Activated CD8-positive, alpha-beta memory T cell treated with anti-CD3 and anti-CD28 coated beads, Interleukin-2, amount 10 ng/mL, durations not matched to agents 7 days and 5 days (primary cell): Measurements from ENCODE around the gene ZG16. TPM values are rescaled to one million over a fixed set of nuclear protein-coding genes. Genes with fewer than 3 reads are reported as not detected.
"Not testable (repeated sequence)": the region's sequence is repeated elsewhere in the genome, so short reads cannot be mapped to it uniquely, and the experiment has no call there.

Source experiments
- ATAC-seq: fragments of 150-1000 bp; cut with Tn5 transposase; one replicate; pipeline ENCODE4 v1.10.0; 2021; ENCODE audit warnings: moderate library complexity
- CTCF ChIA-PET: fragments of 350-600 bp; sonication (Branson Sonifier 250); formaldehyde crosslinking; loops from one replicate; lab custom pipeline; 2021; ENCODE audit warnings: antibody characterized with exemption; lab: Charles Lee
- DNase-seq: peaks from one replicate; pipeline ENCODE4 v3.0.0-alpha.2; 2020
- H3K27ac Mint-ChIP-seq: one replicate; pipeline ENCODE4 v1.8.0; 2021; ENCODE audit warnings: mild to moderate bottlenecking, mixed read lengths
- H3K27me3 Mint-ChIP-seq: one replicate; pipeline ENCODE4 v1.8.0; 2021; ENCODE audit warnings: mixed read lengths
- H3K36me3 Mint-ChIP-seq: one replicate; pipeline ENCODE4 v1.8.0; 2021; ENCODE audit warnings: mild to moderate bottlenecking, mixed read lengths
- H3K4me1 Mint-ChIP-seq: one replicate; pipeline ENCODE4 v1.8.0; 2021; ENCODE audit warnings: mixed read lengths
- H3K4me3 Mint-ChIP-seq: one replicate; pipeline ENCODE4 v1.8.0; 2021; ENCODE audit warnings: mild to moderate bottlenecking, moderate library complexity, mixed read lengths
- H3K9me3 Mint-ChIP-seq: one replicate; pipeline ENCODE4 v1.8.0; 2022; ENCODE audit warnings: low read depth, mixed read lengths
- total RNA-seq, 2 experiments: library from RNA; stranded (reverse); gene quantifications; one replicate each; pipeline ENCODE4 v1.2.3, GENCODE V29; 2021

The ZG16 gene
- total RNA-seq, 2 experiments from 2014 or later = not detected

GRCh38 chr16:29775742-29776408 lies 2.2 kb upstream of the ZG16 start:
- H3K9me3 Mint-ChIP-seq = no peaks in the 10 kb centered on the region
- DNase-seq (no peak), ATAC-seq (no peak)
- H3K36me3 Mint-ChIP-seq = no peaks in the 10 kb centered on the region
- CTCF ChIA-PET = interaction anchor here (2.3 kb wide), 1 partner anchor 10 kb away, joined by 11 read pairs; no protein-coding TSS in a partner anchor
- peaks cover 9% of the 10 kb centered on the region for H3K27me3 Mint-ChIP-seq
- no peak overlapping the region for H3K27ac Mint-ChIP-seq
- H3K4me1 Mint-ChIP-seq = peaks cover 2% of the 10 kb centered on the region
- no peak overlapping the region for H3K4me3 Mint-ChIP-seq

- CTCF ChIA-PET = no interaction called here
- peaks cover 13% of the 10 kb centered on the region for H3K27me3 Mint-ChIP-seq
- ATAC-seq (no peak), DNase-seq (no peak)
- no peak overlapping the region for H3K27ac Mint-ChIP-seq
- no peaks in the 10 kb centered on the region for H3K9me3 Mint-ChIP-seq
- no peak overlapping the region for H3K4me3 Mint-ChIP-seq
- H3K36me3 Mint-ChIP-seq = no peaks in the 10 kb centered on the region
- H3K4me1 Mint-ChIP-seq = peaks cover 9% of the 10 kb centered on the region
These were observed 1.4 kb downstream of the ZG16 start for GRCh38 chr16:29779474-29779873.

DNA sequence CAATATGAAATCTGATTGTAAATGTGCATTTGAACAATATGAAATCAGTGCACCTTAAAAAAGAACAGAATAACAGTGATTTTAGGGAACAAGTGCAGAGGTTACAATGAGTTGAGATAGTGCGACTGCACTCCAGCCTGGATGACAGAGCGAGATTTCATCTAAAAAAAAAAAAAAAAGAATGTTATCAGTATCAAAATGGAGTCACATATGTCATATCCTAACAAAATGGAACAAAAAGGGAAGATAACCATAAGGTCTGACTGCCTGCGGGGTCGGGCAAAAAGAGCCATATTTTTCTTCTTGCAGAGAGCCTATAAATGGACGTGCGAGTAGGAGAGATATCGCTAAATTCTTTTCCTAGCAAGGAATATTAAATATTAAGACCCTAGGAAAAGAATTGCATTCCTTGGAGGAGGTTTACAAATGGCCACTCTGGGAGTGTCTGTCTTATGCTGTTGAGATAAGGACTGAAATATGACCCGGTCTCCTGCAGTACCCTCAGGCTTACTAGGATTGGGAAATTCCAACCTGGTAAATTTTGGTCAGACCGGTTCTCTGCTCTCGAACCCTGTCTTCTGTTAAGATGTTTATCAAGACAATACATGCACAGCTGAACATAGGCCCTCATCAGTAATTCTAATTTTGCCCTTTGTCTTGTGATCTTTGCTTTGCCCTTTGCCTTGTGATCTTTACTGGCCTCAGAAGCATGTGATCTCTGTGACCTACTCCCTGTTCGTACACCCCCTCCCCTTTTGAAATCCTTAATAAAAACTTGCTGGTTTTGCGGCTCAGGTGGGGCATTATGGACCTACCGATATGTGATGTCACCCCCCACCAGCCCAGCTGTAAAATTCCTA lies 5.3 kb downstream of the ZG16 start:
- CTCF ChIA-PET = interaction anchor here (1.2 to 10.5 kb wide), 5 partner anchors 9 to 82 kb away, joined by 3 to 104 read pairs (median 15); no protein-coding TSS in a partner anchor
- not testable (repeated sequence) for H3K9me3 Mint-ChIP-seq, DNase-seq, H3K4me3 Mint-ChIP-seq, ATAC-seq, H3K27ac Mint-ChIP-seq, H3K36me3 Mint-ChIP-seq
- Mint-ChIP-seq H3K27me3 (peaks cover 13% of the 10 kb centered on the region), H3K4me1 (peaks cover 20% of the 10 kb centered on the region)

DNA sequence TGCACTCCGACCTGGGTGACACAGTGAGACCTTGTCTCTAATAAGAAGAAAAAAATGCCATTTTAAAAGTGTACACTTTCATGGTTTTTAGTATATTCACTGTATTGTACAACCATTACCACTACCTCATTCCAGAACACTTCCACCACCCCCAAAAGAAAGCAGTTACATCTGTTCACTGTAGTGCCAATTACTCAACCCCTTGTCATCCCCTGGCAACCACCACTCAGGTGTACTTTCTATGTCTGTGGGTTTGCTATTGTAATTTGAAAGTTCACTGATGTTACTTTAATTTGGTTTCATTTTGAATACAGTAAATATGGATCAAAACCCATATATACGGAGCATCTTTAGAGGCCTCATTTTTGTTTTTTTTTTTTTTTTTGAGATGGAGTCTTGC lies 6.1 kb downstream of the ZG16 start:
- ATAC-seq (peak; percentile 31), DNase-seq (no peak)
- Mint-ChIP-seq H3K36me3 (no peaks in the 10 kb centered on the region), H3K27me3 (peaks cover 10% of the 10 kb centered on the region), H3K27ac (peak overlapping the region; percentile 21), H3K4me3 (no peak overlapping the region), H3K9me3 (no peaks in the 10 kb centered on the region), H3K4me1 (peaks cover 22% of the 10 kb centered on the region)
- CTCF ChIA-PET = interaction anchor here (0.8 to 10.5 kb wide), 22 partner anchors 7 to 105 kb away, joined by 3 to 104 read pairs (median 8); partner anchors contain the start of genes MVP, PAGR1, QPRT and ZG16

GRCh38 chr16:29784901-29785500 lies 6.9 kb downstream of the ZG16 start:
- ATAC-seq (peak; percentile 94), DNase-seq (peak; percentile 84)
- Mint-ChIP-seq H3K36me3 (no peaks in the 10 kb centered on the region), H3K9me3 (no peaks in the 10 kb centered on the region), H3K27ac (peak overlapping the region; percentile 73), H3K4me3 (peak overlapping the region; percentile 55), H3K27me3 (peaks cover 7% of the 10 kb centered on the region), H3K4me1 (peaks cover 26% of the 10 kb centered on the region)
- CTCF ChIA-PET = interaction anchor here (0.6 to 10.5 kb wide), 34 partner anchors 8 to 270 kb away, joined by 3 to 104 read pairs (median 4); partner anchors contain the start of genes C16orf54, CDIPT, HIRIP3 and INO80E

GRCh38 chr16:29787155-29787554 lies 9.1 kb downstream of the ZG16 start:
- DNase-seq, H3K9me3 Mint-ChIP-seq, H3K27ac Mint-ChIP-seq, H3K36me3 Mint-ChIP-seq, H3K27me3 Mint-ChIP-seq, H3K4me3 Mint-ChIP-seq, ATAC-seq: not testable (repeated sequence)
- H3K4me1 Mint-ChIP-seq = peaks cover 35% of the 10 kb centered on the region
- CTCF ChIA-PET = interaction anchor here (2.7 to 10.5 kb wide), 3 partner anchors 32 to 86 kb away, joined by 10 to 104 read pairs (median 24); partner anchors contain the start of gene C16orf54

- no peaks in the 10 kb centered on the region for H3K27me3 Mint-ChIP-seq
- H3K36me3 Mint-ChIP-seq = peaks cover 24% of the 10 kb centered on the region
- no peaks in the 10 kb centered on the region for H3K9me3 Mint-ChIP-seq
- peak overlapping the region; percentile 96 for H3K27ac Mint-ChIP-seq
- peak overlapping the region; percentile 96 for H3K4me3 Mint-ChIP-seq
- CTCF ChIA-PET = interaction anchor here (0.6 to 10.5 kb wide), 27 partner anchors 9 to 110 kb away, joined by 3 to 104 read pairs (median 5); partner anchors contain the start of genes C16orf54, MAZ, MVP and PAGR1
- DNase-seq = no peak
- H3K4me1 Mint-ChIP-seq = peaks cover 46% of the 10 kb centered on the region
- ATAC-seq = no peak
These were observed 11.7 kb downstream of the ZG16 start for GRCh38 chr16:29789775-29790182.

DNA sequence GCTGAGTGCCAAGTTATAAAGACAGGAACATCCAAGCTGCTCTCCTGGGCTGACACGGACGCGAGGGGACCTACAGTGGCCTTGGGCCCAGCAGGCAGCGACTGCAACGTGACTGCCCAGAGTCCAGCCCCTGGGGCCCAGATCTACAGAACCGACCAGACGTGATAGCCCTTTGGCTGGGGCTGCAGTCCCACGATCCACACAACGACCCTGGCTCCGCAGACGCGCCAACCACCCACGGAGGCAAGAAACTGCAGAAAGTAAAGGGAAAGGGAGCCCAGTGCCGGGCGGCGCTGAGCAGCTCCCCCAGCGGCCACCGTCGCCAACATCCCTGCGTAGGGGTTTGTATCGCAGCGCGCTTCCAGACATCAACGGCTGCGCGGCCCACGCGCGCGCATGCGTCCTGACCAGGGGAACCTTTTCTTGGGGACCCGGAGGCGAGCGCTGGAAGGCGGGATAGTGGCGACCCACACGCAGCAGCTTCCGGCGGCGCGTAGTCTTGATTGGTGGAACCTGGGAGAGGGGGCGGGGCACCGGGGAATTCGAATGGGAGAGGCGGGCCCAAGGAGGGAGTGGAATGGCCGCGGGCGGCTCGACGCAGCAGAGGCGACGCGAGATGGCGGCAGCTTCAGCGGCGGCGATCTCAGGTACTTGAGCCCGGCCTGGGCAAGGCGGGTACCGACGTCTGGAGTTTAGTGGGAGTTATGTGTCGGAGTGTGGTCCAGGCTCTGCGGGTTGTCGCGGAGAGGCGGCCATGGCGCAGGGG lies 12.3 kb downstream of the ZG16 start, which contains the start of gene KIF22:
TSS of gene KIF22 (plus strand) at position 569 of the 766 bp plus-strand sequence. CDS start at position 578, 9 bp downstream.
- H3K4me1 Mint-ChIP-seq = peaks cover 45% of the 10 kb centered on the region
- H3K27ac Mint-ChIP-seq = peak within 1 kb of the TSS; percentile 96
- H3K27me3 Mint-ChIP-seq = no peaks in the 10 kb centered on the region
- H3K9me3 Mint-ChIP-seq = no peaks in the 10 kb centered on the region
- H3K4me3 Mint-ChIP-seq = peak within 1 kb of the TSS; percentile 96
- CTCF ChIA-PET = interaction anchor here (0.6 to 10.5 kb wide), 31 partner anchors 10 to 110 kb away, joined by 3 to 104 read pairs (median 4); partner anchors contain the start of genes C16orf54, MAZ, MVP and PAGR1
- ATAC-seq (peak; percentile 97), DNase-seq (peak; percentile 100)
- H3K36me3 Mint-ChIP-seq = peaks cover 27% of the 10 kb centered on the region

DNA sequence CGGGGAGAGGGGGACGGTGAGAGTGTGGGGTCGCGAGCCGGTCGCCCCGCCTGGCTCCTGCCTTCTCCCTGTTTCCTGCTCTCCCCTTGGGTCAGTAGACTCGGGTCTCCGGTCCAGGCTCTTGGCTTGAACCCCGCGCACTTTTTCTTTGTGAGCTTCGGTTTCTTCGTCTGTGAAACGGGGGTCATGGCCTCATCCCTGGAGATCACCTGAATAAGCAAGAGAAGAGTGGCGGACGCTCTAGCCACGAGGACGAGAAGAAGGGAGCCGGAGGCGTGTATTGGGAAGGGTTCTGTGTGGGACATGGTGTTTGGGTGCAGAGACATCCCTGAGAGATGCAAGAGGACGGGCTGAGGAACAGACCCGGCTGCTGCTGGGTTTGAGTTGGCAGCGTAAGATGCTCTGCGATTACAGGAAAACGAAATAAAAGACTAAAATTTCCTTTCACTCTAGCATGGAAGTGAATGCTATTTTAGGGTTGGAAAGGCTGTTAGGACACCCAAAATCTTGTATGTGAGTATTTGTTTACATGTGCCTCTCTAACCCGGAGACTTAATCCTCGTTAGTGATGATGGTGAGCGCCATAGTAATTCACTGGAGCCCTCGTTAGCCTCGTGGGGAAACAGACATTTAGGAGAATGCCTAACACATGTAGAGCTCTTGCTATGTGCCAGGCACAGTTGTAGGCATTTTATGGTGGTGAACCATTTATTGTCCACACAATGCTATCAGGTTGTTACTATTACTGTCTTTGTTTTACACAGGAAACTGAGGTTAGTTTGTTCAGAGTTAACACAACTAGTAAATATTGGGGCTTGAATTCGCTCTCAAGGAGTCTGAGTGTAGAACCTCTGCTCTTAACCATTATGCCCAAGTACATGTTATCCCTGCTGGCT lies 13.1 kb downstream of the ZG16 start:
- H3K9me3 Mint-ChIP-seq = no peaks in the 10 kb centered on the region
- H3K4me1 Mint-ChIP-seq = peaks cover 42% of the 10 kb centered on the region
- H3K36me3 Mint-ChIP-seq = peaks cover 29% of the 10 kb centered on the region
- CTCF ChIA-PET = interaction anchor here (0.6 to 10.5 kb wide), 24 partner anchors 10 to 100 kb away, joined by 3 to 104 read pairs (median 8); partner anchors contain the start of genes C16orf54, MAZ, MVP and PAGR1
- H3K27me3 Mint-ChIP-seq = no peaks in the 10 kb centered on the region
- H3K27ac Mint-ChIP-seq = peak overlapping the region; percentile 96
- ATAC-seq = no peak
- no peak for DNase-seq
- H3K4me3 Mint-ChIP-seq = peak overlapping the region; percentile 96

GRCh38 chr16:29791845-29792807 lies 14.1 kb downstream of the ZG16 start:
- ATAC-seq = no peak
- no peaks in the 10 kb centered on the region for H3K9me3 Mint-ChIP-seq
- no peaks in the 10 kb centered on the region for H3K27me3 Mint-ChIP-seq
- CTCF ChIA-PET = interaction anchor here (1.0 to 10.5 kb wide), 4 partner anchors 11 to 91 kb away, joined by 3 to 104 read pairs (median 19); no protein-coding TSS in a partner anchor
- H3K27ac Mint-ChIP-seq = peak overlapping the region; percentile 96
- peak overlapping the region; percentile 96 for H3K4me3 Mint-ChIP-seq
- H3K36me3 Mint-ChIP-seq = peaks cover 37% of the 10 kb centered on the region
- peaks cover 42% of the 10 kb centered on the region for H3K4me1 Mint-ChIP-seq
- DNase-seq = no peak
